NCI-H460 (cell line): ENCODE results near the gene PDAP1. TPM values are rescaled to one million over a fixed set of nuclear protein-coding genes. Genes with fewer than 3 reads are reported as not detected.
"Not testable (repeated sequence)": the region's sequence is repeated elsewhere in the genome, so short reads cannot be mapped to it uniquely, and the experiment has no call there.

ENCODE experiments used
- DNase-seq: peaks from one replicate; pipeline ENCODE4 v3.0.0-alpha.2; 2016; ENCODE audit warnings: low read depth; ENCODE audit errors: extremely low read depth
- total RNA-seq: library from RNA; depleted of rRNA; stranded (reverse); fragments of >200 nt; shearing (Covaris generic); gene quantifications from 2 replicates; pipeline ENCODE4 v1.2.3, GENCODE V29; 2014

PDAP1 gene
- total RNA-seq, 1 experiment from 2014 or later = 72.1 TPM

DNA sequence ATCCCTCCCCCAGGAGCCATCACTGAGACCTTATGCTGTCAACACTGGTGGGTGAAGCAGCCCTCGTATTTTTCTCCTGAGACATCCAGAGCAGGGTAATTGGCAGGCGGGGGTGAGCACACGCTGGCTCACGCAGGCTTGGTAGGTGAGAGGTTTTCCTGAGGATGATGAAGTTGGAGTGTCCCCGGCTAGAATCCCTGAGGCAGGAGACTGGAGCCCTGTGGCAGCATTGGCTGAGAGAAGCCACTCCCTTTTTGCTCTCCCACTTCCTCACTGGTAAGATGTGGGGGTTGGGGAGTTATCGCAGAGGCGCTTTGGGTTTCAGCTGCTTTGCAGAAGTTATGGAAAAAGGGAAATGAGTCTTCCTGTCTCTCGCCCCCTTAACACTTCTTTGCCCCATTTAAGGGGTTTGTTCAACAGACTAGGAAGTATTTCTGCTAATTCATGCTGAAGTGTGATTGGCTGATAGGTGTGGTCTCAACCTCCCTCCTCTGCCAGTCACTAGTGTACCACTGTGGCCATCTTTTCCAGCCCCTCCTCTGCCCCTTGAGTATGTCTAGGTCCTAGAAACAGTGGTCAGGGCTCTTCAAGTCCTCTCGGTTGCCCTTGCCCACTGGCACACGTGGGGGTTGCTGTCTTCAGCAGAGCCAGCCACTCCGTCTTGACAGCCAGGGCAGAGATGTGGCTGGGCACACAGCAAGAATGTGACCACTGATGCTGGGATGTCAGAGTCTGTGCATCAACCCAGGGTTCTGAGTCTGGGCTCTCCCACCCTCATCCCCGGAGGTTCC is 28.2 kb downstream of the PDAP1 start:
- no peak for DNase-seq

DNA sequence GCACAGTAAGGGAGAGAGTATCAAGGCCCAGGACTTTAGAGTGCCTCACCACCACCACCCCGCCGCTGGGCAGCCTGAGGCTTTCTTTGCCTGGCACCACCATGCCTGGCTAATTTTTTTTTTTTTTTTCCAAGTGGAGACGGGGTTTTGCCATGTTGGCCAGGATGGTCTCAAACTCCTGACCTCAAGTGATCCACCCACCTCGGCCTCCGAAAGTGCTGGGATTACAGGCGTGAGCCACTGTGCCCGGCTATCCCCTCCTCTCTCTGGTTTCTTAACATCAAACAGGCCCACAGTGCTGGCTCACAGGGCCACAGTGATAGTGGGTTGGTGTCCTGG is 28.7 kb downstream of the PDAP1 start:
- not testable (repeated sequence) for DNase-seq

DNA sequence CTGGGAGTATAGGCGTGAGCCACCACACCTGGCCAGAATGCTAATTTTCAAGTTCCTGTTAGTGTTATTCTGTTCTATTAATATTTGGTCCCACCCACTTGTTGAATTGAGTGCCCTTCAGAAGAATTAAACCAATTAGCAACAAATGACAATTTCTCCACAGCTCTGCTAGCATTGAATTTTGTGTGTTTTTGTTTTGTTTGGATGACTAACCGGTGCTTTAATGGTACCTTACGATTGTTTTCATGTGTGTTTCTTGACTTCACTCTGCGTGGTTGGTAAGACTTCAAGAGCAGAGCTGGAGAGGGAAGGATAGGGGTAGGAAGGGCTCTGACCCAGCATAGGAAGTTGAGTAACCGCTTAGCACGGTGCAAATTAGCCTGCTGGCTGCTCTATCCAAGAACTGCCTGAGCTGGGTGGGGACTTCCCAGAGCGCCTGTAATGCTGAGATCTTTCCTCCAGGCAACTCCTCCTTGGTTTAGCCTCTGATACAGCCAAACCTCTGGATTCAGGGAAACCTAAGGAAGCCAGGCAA is 29.3 kb downstream of the PDAP1 start:
- DNase-seq = peak; percentile 48

DNA sequence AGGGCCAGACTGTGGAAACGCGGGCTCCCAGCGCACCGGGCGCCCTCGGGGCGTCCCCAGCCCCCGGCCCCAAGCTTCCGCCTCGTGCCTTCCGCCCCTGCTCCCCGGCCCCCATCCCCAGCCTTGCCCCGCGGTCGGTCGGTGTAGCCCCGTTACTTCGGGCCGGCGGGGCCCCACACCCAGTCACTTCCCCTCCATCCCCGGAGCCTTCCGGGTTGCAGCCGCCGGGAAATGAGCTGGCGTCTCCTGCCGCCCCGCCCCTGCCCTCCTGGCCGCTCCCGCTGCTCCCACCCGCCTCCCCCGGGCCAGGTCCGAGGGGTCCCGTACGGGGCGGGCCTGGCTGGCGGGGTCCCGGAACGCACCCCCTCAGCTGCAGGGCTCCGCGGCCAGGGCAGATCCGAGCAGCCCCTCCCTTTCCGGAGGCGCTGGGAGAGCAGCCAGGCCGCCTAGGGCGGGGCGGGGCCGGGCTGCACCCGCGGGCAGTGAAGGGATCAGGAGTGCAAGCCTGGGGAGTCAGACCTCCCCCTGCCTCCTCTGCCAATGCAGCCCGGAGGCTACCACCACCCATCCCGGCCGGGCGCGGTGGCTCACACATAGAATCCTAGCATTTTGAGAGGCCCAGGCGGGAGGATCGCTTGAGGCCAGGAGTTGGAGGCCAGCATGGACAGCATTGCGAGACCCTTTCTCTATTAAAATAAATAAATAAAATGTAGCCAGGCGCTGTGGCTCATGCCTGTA is 33.2 kb downstream of the PDAP1 start:
- peak; percentile 75 for DNase-seq

DNA sequence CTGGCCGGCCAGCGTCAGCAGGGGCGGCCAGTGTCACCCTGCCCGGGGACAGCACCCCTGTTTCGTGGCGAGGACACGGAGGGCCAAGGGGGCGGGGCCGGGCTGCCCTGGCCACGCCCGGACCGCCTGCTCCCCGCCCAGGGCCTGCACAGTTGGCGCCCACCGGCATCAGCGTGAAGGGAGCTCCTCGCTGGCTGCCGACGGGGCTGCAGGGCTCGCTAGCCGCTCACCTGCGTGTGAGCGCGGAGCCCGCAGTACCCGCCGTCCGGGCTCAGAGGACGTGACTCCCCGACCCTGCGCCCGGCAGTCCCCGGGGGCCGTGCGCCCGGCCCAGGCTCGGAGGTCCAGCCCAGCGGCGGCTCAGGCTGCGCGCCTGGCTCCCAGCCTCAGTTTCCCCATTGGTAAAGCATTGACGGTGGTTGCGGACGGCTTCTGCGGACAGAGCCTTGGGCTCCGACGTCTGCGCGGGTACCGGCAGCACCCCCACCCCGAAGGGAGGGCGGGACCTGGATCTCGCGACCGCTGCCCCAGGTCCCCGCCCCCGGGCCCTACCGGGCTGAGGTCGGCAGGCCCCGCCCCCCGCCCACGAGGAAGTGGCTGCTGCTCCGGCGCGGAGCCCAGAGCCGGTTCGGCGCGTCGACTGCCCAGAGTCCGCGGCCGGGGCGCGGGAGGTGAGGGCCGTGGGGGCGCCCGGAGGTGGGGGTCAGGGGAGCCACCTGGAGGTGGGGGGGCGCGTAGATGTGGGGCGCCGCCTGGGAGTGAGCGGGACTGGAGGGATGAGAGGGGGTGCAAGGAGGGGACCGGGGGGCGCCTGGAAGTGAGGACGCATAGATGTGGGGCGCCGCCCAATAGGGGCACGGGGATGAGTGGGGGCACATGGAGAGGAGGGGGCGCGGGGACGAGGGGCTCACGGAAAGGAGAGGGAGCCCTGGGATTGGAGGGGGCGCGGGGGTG is 34.0 kb downstream of the PDAP1 start, which contains the start of gene ARPC1B:
ARPC1B (plus strand) TSS at position 620 of the 954 bp plus-strand sequence. CDS start 10,985 bp downstream, outside the sequence.
- peak; percentile 70 for DNase-seq

DNA sequence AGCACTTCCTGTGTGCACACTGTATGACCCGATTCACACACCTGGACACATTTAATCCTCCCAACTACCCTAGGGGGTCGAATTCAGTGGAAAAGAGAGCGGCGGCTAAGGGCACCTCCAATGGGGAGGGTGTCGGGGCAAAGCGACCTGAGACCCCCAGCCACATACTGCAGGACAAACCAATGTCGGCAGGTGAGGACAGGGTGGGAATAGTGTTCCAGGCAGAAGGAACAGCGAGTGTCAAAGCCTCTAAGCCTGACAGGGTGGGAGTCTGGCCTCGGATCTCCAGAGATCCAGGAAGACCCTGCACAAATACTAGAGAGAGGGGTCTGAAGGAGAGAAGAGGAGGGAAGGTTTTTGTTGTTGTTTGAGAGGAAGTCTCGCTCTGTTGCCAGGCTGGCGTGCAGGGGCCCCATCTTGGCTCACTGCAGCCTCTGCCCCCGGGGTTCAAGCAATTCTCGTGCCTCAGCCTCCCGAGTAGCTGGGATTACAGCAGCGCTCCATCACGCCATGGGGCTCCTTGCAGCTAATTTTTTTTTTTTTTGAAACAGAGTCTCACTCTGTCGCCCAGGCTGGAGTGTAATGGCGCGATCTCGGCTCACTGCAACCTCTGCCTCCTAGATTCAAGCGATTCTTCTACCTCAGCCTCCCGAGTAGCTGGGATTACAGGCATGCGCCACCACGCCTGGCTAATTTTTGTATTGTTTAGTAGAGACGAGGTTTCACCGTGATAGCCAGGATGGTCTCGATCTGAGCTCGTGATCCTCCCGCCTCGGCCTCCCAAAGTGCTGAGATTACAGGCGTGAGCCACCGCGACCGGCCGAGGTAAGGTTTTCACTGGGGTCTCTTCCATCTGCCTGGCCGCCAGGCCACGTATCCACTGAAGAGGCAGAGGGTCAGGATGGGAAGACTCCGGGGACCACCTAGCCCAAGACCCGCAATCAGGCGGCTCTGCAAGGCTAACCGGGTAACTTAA is 35.0 kb downstream of the PDAP1 start:
- no peak for DNase-seq

DNA sequence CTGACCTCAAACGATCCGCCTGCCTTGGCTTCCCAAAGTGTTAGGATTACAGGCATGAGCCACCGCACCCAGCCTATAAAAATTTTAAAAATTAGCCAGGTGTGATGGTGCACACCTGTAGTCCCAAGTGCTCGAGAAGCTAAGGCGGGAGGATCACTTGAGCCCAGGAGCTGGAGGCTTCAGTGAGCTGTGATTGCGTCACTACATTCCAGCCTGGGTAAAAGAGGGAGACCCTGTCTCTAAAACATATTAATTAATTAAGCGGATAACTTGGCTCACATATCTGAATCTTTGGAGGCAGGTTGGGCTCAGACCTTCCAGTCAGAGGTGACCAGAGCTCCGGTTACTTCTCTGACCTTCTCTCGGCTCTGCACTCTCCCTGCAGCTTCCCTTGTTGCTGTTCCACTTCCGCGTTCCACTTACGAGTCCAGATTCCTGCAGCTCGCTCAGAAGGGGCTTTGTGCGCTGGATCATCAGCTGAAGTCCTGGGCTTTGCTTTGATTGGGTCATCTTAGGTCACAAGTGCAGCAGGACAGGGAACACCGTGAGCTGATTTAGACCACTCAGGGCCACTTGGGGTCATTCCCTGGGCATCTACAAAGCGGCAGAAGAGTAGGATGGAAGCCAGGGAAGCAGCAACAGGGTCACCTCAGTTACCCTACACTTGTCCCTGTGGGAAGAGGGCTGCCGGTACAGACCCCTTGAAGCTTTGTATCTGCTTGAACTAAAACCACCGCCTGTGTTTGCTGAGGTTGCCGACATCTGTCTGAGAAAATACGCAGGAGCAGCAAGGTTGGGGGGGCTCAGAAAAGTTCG is 35.9 kb downstream of the PDAP1 start:
- DNase-seq = no peak

DNA sequence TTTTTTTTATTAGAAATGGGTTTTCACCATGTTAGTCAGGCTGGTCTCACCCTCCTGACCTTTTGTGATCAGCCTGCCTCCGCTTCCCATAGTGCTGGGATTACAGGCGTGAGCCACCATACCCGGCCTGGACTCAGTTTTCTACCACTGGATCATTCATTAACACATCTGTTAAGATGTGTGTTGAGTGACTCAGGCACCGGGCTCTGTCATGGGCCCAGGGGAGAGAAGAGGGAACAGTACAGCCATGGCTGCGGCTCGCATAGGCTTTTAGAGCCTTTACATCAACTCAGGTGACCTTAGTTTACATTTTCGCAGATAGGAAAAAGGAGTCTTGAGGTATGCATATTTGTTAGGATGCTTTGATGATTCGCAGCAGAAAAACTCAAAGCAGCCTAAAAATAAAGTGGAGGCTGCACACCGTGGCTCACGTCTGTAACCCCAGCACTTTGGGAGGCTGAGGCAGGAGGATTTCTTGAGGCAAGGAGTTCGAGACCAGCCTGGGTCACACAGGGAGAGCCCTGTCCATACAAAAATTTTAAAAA is 36.9 kb downstream of the PDAP1 start:
- no peak for DNase-seq

DNA sequence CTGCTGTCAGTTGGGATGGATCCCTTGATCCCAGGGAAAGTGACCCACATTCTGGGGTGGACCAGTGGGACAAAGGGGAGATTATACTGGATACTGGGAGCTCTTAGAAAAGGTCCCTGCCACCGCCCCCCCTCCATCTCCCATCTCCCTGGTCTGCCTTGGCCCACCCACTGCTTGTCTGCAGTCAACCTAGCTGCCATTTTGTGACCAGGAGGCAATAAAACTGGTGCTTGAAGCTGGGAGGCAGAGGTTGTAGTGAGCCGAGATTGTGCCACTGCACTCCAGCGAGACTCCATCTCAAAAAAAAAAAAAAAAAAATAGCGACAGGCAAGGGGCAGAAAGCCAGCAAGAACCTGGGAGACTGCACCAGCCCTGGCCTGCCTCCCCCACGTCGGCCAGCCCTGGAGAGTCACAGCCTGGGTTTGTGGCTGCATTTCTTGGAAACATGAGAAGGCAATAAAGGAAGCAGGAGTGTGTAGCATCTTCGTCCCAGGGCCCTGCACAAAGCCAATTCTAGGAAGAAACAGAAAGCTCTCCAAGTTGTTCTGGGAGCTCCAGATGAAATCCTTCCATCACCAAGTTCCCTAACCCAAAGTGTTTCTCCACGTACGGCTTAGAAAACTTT is 38.5 kb downstream of the PDAP1 start:
- DNase-seq = no peak

DNA sequence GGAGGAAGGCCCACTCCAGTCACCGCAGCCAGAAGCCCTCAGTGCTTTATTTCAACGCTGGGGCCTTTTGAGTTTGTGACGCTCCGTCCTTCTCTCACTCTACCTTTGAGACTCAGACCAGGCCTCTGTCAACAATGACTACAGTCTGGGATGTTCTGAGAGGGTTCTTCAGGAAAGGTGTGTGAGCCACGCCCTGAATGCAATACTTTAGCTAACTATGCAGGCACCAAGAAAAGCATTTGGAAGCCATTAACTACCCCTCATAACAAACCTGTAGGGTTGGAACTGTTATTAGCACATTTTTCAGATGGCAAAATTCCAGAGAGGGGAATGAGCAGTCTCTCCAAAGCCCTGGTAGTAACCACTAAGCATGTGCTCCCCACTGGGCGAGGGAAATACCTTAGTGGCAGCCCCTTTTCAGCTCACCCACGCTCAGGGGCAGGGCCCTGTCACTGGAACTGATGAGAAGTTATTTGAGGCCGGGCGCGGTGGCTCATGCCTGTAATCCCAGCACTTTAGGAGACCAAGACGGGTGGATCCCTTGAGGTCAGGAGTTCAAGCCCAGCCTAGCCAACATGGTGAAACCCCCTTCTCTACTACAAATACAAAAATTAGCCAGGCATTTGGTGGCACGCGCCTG is 39.5 kb downstream of the PDAP1 start:
- no peak for DNase-seq

DNA sequence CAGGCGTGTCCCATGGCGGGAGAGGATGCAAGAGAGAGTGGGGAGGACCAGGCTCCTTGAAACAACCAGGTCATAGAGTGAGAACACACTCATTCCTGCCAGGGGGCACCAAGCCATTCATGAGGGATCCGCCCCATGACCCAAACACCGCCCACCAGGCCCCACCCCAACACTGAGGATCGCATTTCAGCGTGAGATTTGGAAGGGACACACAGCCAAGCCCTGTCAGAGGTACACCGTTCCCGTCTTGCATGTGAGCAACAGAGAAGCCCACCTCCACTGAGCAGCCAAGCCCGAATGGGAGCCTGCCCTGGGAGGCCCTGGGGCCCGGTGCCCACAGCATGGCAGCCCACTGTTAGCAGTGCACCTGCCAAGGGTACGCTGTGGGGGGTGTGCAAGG is 41.8 kb downstream of the PDAP1 start:
- no peak for DNase-seq

DNA sequence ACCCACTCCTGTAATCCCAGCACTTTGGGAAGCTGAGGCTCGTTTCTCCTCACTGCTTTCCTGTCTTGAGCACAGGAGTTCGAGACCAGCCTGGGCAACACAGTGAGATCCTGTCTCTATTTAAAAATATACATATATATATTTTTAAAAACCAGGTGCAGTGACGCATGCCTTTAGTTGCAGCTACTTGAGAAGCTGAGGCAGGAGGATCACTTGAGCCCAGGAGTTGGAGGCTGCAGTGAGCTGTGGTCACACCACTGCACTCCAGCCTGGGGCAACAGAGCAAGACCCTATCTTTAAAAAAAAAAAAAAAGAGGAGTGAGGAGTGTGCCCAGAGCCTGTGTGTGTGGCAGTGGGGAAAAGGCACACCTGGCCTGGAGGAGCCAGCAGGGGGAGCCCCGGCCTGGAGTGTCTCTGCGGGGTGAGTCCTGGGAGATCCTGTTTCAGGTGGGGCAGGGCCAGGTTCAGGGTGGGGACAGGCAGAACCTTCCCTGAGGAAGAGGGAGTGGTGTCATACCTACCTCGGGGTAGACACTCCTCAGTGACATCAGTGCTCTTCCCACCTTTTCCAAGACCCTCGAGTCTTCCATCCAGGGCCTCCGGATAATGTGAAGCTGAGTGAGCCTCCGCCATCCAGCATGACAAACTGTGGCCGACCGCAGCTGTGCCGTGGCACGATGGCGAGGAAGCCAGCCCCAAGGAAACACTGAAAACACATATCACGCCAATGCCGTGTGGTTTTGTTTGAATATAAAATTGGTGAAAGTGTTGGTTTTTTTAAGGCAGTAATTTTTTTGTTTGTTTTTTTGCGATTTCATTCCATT is 42.9 kb downstream of the PDAP1 start:
- no peak for DNase-seq

DNA sequence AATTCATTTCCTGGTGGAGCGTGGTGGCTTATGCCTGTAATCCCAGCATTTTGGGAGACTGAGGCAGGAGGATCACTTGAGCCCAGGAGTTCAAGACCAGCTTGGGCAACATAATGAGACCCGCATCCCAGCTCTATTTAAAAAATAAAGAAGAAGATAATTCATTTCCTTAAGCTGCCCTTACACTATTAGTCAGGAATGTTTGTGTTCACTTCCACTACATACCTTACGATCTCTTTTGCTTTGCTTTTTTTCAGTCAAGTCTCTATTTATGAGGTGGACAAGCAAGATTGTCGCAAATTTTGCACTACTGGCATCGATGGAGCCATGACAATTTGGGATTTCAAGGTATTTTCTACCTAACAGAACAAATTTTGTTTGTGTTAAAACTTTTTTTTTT is 45.1 kb downstream of the PDAP1 start:
- DNase-seq = no peak

DNA sequence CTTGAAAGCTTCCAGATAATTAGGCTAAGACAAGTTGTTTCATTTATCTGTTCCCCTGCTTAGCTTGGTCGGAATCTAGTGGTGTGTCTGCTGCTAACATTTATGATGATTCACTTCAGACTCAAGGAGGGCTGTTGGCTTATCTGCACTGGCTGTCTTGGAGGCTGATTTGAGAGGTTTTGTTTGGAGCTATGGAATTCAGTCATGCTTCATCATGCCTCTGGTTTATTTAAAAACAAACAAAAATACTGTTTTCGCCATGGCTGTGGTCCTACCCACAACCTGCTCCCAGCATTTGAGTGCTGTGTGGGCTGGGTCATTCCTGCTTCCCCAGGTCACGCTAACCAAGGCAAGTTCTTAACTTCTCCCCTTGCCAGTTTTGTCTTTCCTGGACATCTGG is 45.6 kb downstream of the PDAP1 start:
- no peak for DNase-seq

DNA sequence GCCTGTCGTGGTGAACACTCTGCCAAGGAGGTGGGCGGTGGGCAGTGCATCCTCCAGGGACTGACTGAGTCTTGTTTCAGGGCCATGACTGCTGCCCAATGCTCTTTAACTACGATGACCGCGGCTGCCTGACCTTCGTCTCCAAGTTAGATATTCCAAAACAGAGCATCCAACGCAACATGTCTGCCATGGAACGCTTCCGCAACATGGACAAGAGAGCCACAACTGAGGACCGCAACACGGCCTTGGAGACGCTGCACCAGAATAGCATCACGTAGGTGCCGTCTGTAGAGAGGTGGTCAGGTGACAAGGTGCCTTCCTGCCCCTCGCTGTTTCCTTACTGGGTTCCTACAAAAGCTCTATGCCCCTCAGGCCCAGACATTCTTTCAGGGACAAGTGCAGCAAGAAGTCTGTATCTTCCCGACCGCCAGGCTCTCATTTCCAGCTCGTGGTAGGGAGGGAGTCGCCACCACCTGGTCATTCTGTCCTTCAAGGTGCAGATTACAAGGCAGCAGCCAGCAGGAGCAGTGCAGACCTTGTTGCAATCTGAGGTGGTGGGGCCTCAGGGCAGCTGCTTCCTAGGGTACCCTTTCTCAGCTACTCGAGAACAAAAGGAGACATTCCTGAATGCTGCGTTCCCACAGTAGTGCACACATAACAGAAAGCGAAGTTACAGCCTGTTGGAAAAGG is 48.8 kb downstream of the PDAP1 start:
- no peak for DNase-seq

DNA sequence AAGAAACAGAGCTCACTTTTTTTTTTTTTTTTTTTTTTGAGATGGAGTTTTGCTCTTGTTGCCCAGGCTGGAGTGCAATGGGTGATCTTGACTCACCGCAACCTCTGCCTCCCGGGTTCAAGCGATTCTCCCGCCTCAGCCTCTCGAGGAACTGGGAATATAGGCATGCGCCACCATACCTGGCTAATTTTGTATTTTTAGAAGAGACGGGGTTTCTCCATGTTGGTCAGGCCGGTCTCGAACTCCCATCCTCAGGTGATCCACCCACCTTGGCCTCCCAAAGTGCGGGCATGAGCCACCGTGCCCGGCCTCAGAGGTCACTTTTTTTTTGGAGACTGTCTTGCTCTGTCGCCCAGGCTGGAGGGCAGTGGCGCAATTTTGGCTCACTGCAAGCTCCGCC is 49.9 kb downstream of the PDAP1 start:
- not testable (repeated sequence) for DNase-seq
